Erythroblast (primary cell): ENCODE results near the gene EPS8L3.

Experiments used
- GATA1 ChIP-seq: IDR thresholded peaks from 2 replicates; pipeline ENCODE4 v1.6.1; 2011; ENCODE audit warnings: low read depth, mild to moderate bottlenecking, control low read depth, low read length, moderate library complexity
- POLR2A ChIP-seq: IDR thresholded peaks from 2 replicates; pipeline ENCODE4 v1.6.1; 2011; ENCODE audit warnings: mild to moderate bottlenecking, low read length

- TF ChIP-seq POLR2A: no peak
- TF ChIP-seq GATA1: no peak
These were observed 38.2 kb downstream of the EPS8L3 start for GRCh38 chr1:109725510-109725909.
